Upper lobe of left lung (tissue), 4 donors: Measurements from ENCODE around the gene PPTC7.
A peak's percentile ranks its signal among the peaks of the same experiment; 100 is the strongest.

Experiments
- EP300 ChIP-seq, 4 donors: sonication (generic); formaldehyde crosslinking; IDR thresholded peaks; one replicate each; pipeline ENCODE4 v1.5.1; 2017; ENCODE audit warnings: antibody characterized with exemption in 4 of 4, control low read depth in 2 of 4
- POLR2A ChIP-seq, 4 donors: fragments of 450-650 bp; IDR thresholded peaks; one replicate each; pipeline ENCODE4 v1.5.1; 2016 to 2017; ENCODE audit warnings: antibody characterized with exemption in 4 of 4, mild to moderate bottlenecking in 2 of 4
- POLR2AphosphoS5 ChIP-seq, 2 donors: sonication (generic); formaldehyde crosslinking; IDR thresholded peaks; one replicate each; pipeline ENCODE4 v1.5.1; 2017; ENCODE audit warnings: antibody characterized with exemption in 2 of 2
- TF ChIP-seq, protein P1 (sequence below), 6 experiments: fragments of 450-650 bp in 4 of 6; fragments of 200-600 bp in 2 of 6; sonication (generic) in 2 of 6; IDR thresholded peaks; one replicate each; pipeline ENCODE4 v1.5.1; 2016 to 2019; ENCODE audit warnings: antibody characterized with exemption in 6 of 6

DNA sequence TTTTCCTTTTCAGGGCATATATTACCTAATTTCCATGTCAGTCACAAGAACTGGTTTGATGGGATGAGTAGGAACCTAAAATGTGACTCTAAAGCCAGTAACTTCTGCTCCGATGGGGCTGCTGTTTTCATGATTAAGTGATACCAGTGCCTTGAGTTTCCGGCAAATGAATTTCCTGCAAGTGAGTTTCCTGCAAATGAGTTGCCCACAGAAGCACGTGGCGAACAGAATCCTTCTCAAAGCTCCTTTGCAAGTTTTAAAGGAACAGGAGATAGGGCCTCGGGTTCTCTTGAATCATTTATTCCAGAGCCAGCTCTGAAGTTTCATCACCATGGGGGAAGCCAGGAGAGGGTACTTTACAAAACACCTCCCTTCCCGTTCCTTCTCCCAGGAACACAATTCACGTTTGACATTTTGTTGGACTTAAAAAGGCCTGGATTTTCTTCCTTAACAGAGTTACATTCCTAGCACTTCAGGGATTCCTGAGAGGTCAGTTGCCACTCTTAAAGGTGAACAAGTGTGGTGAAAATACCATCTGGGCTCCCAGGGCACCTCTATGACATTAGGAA, 2.2 kb upstream of the PPTC7 start:
- TF ChIP-seq, protein P1, sequence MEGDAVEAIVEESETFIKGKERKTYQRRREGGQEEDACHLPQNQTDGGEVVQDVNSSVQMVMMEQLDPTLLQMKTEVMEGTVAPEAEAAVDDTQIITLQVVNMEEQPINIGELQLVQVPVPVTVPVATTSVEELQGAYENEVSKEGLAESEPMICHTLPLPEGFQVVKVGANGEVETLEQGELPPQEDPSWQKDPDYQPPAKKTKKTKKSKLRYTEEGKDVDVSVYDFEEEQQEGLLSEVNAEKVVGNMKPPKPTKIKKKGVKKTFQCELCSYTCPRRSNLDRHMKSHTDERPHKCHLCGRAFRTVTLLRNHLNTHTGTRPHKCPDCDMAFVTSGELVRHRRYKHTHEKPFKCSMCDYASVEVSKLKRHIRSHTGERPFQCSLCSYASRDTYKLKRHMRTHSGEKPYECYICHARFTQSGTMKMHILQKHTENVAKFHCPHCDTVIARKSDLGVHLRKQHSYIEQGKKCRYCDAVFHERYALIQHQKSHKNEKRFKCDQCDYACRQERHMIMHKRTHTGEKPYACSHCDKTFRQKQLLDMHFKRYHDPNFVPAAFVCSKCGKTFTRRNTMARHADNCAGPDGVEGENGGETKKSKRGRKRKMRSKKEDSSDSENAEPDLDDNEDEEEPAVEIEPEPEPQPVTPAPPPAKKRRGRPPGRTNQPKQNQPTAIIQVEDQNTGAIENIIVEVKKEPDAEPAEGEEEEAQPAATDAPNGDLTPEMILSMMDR (IDR thresholded peaks at IDR 0.05): no peak
- TF ChIP-seq POLR2A (IDR thresholded peaks at IDR 0.05) (no peak), EP300 (IDR thresholded peaks at IDR 0.05) (peak in 2 of 4 donors; percentile 3 to 60), POLR2AphosphoS5 (IDR thresholded peaks at IDR 0.05) (peak in 1 of 2 donors; percentile 30)
